K562 (cell line): ENCODE measurements around the gene PKD1L1. TPM values are rescaled to one million over a fixed set of nuclear protein-coding genes. Genes with fewer than 3 reads are reported as not detected.
A peak's percentile ranks its signal among the peaks of the same experiment; 100 is the strongest.

ENCODE experiments used
- ATAC-seq: fragments of 200-7000 bp; cut with Tn5 transposase; 3 replicates; pipeline ENCODE4 v1.9.1; 2020; ENCODE audit warnings: moderate library complexity
- BruUV-seq: library from RNA; stranded (reverse); fragments of 400-500 nt; replicated peaks from 2 replicates; lab custom pipeline; 2021; lab: Mats Ljungman, UMichigan
- CTCF ChIA-PET: fragments of 300-600 bp; formaldehyde crosslinking; extraction: SDS; loops from one replicate; lab custom pipeline; 2021; ENCODE audit warnings: low intra/inter-chr PET ratio; lab: Yijun Ruan, JAX
- POLR2A ChIA-PET: fragments of 300-600, 350-650 bp; sonication (Branson Sonifier 250); formaldehyde crosslinking; extraction: SDS; loops from one replicate; lab custom pipeline; 2021; ENCODE audit warnings: antibody characterized with exemption, inconsistent platforms; lab: Yijun Ruan, JAX
- DNase-seq, 4 experiments: peaks; one replicate each; pipeline versions ENCODE4 v3.0.0 to v3.0.0-alpha.2; 2011 to 2018; ENCODE audit warnings: low spot score in 3 of 4, mixed read lengths in 3 of 4; ENCODE audit errors: extremely low read depth in 1 of 4
- FAIRE-seq: peaks from 2 replicates; lab custom pipeline; 2011; peaks lifted over from hg19 to GRCh38; lab: Jason Lieb, UNC
- H2AFZ ChIP-seq: 2 replicates; pipeline ENCODE4 v1.6.0; 2011; ENCODE audit warnings: low read depth, low read length, control low read depth, inconsistent platforms
- H3K27ac ChIP-seq: fragments of 200-600 bp; 3 replicates; pipeline ENCODE4 v1.8.0; 2011; ENCODE audit warnings: low read depth, mild to moderate bottlenecking, control low read depth, inconsistent platforms, low read length, moderate library complexity, mixed read lengths; ENCODE audit errors: extremely low read depth
- H3K27me3 ChIP-seq, 2 experiments: fragments of 300-600 bp in 1 of 2; 2 replicates in 1 of 2; 3 replicates in 1 of 2; pipeline versions ENCODE4 v1.6.0 to v1.8.0; 2011; ENCODE audit warnings: inconsistent platforms in 2 of 2, low read length in 2 of 2, mild to moderate bottlenecking in 1 of 2, mixed read lengths in 1 of 2, moderate library complexity in 1 of 2; ENCODE audit not compliant: control insufficient read depth in 2 of 2, insufficient read depth in 2 of 2
- H3K36me3 ChIP-seq: fragments of 300-600 bp; 3 replicates; pipeline ENCODE4 v1.8.0; 2011; ENCODE audit warnings: mild to moderate bottlenecking, low read length, inconsistent platforms; ENCODE audit not compliant: control insufficient read depth, insufficient read depth
- H3K4me1 ChIP-seq, 2 experiments: fragments of 200-600 bp in 1 of 2; replicated peaks in 1 of 2; 2 replicates in 1 of 2; 3 replicates in 1 of 2; pipeline versions ENCODE4 v1.5.1 to v1.8.0; 2011; ENCODE audit warnings: inconsistent platforms in 2 of 2, low read length in 2 of 2, mild to moderate bottlenecking in 1 of 2, mixed read lengths in 1 of 2, moderate library complexity in 1 of 2; ENCODE audit not compliant: control insufficient read depth in 2 of 2, insufficient read depth in 2 of 2
- H3K4me2 ChIP-seq: 2 replicates; pipeline ENCODE4 v1.6.1; 2011; ENCODE audit warnings: low read length, control low read depth, inconsistent platforms, mixed read lengths; ENCODE audit not compliant: insufficient read depth
- H3K4me3 ChIP-seq: fragments of 200-600 bp; sonication (generic), shearing (Covaris generic); 2 replicates; pipeline ENCODE4 v1.5.1; 2016; ENCODE audit warnings: control low read depth, inconsistent platforms
- H3K79me2 ChIP-seq: fragments of 200-600 bp; 3 replicates; pipeline ENCODE4 v1.8.0; 2011; ENCODE audit warnings: low read length, inconsistent platforms; ENCODE audit not compliant: control insufficient read depth, insufficient read depth
- H3K9ac ChIP-seq, 2 experiments: 2 replicates each; pipeline versions ENCODE4 v1.6.0 to v1.6.1; 2011; ENCODE audit warnings: low read depth in 2 of 2, low read length in 2 of 2, control low read depth in 1 of 2, inconsistent platforms in 1 of 2, mild to moderate bottlenecking in 1 of 2, mixed read lengths in 1 of 2; ENCODE audit not compliant: insufficient read depth in 1 of 2
- H3K9me1 ChIP-seq: one replicate; pipeline ENCODE4 v1.6.0; 2011; ENCODE audit warnings: inconsistent platforms, mild to moderate bottlenecking, low read length, moderate library complexity; ENCODE audit not compliant: control insufficient read depth, insufficient read depth
- H3K9me3 ChIP-seq: replicated peaks from 2 replicates; pipeline ENCODE4 v1.5.1; 2011; ENCODE audit warnings: low read depth, low read length, inconsistent platforms; ENCODE audit not compliant: control insufficient read depth, insufficient read depth
- H4K20me1 ChIP-seq: replicated peaks from 2 replicates; pipeline ENCODE4 v1.6.1; 2011; ENCODE audit warnings: low read length, inconsistent platforms, mixed read lengths; ENCODE audit not compliant: control insufficient read depth, insufficient read depth
- CBFA2T3 ChIP-seq: fragments of 450-650 bp; IDR thresholded peaks from 2 replicates; pipeline ENCODE4 v1.6.1; 2017
- DACH1 ChIP-seq: fragments of 450-650 bp; IDR thresholded peaks from 2 replicates; pipeline ENCODE4 v1.6.1; 2018; ENCODE audit not compliant: partially characterized antibody
- GATA2 ChIP-seq: sonication (generic); formaldehyde crosslinking; IDR thresholded peaks from 2 replicates; pipeline ENCODE4 v1.4.0; 2020; ENCODE audit warnings: mild to moderate bottlenecking, missing genetic modification reagents
- MIER1 ChIP-seq: fragments of 450-650 bp; IDR thresholded peaks from 2 replicates; pipeline ENCODE4 v1.6.1; 2016; ENCODE audit warnings: antibody characterized with exemption, mild to moderate bottlenecking, low read depth
- RFX5 ChIP-seq: IDR thresholded peaks from 2 replicates; pipeline ENCODE4 v1.6.1; 2011; ENCODE audit warnings: low read depth, mild to moderate bottlenecking, improper control_type of control experiment, low read length
- TAL1 ChIP-seq: fragments of 450-650 bp; IDR thresholded peaks from 2 replicates; pipeline ENCODE4 v1.6.1; 2016; ENCODE audit warnings: mild to moderate bottlenecking
- TEAD1 ChIP-seq, 2 experiments: fragments of 450-650 bp in 1 of 2; sonication (generic) in 1 of 2; formaldehyde crosslinking; IDR thresholded peaks; 2 replicates each; pipeline versions ENCODE4 v1.4.0 to v1.8.0; 2020 to 2022; ENCODE audit warnings: mild to moderate bottlenecking in 2 of 2, missing genetic modification reagents in 1 of 2
- YY1 ChIP-seq, 3 experiments: IDR thresholded peaks; 2 replicates each; pipeline ENCODE4 v1.6.1; 2011; ENCODE audit warnings: low read length in 2 of 3, mild to moderate bottlenecking in 2 of 3, moderate library complexity in 2 of 3, borderline replicate concordance in 1 of 3, control low read depth in 1 of 3, low read depth in 1 of 3; ENCODE audit not compliant: insufficient read depth in 3 of 3, insufficient replicate concordance in 2 of 3, control insufficient read depth in 1 of 3, insufficient read length in 1 of 3; ENCODE audit errors: extremely low read depth in 1 of 3
- ZNF184 ChIP-seq: sonication (generic); formaldehyde crosslinking; IDR thresholded peaks from 2 replicates; pipeline ENCODE4 v1.5.0; 2020; ENCODE audit warnings: missing genetic modification reagents
- ZNF24 ChIP-seq: fragments of 450-650 bp; IDR thresholded peaks from 2 replicates; pipeline ENCODE4 v1.6.1; 2016
- ZNF324 ChIP-seq: fragments of 250-450 bp; sonication (Bioruptor Pico); IDR thresholded peaks from 2 replicates; pipeline ENCODE4 v1.4.0; 2020; ENCODE audit warnings: mild to moderate bottlenecking
- WGBS: fragments of 100-300 bp; shearing (Covaris generic); methylation state at CpG from one replicate; pipeline ENCODE4 v1.1.6; 2016; ENCODE audit warnings: low coverage, mixed read lengths; ENCODE audit not compliant: insufficient coverage; ENCODE audit errors: missing lambda C conversion rate; 5-methylcytosine and 5-hydroxymethylcytosine counted together
- in situ Hi-C: fragments of 300-500 bp; cut with MboI; formaldehyde crosslinking; loops from 4 replicates; pipeline ENCODE4 v1.15.0; 2018; ENCODE audit warnings: inconsistent platforms, mixed read lengths
- intact Hi-C: fragments of 100-400 bp; cut with micrococcal nuclease; formaldehyde crosslinking; loops from 2 replicates; pipeline ENCODE4 v1.14.2; 2022
- polyA plus RNA-seq, 8 experiments: library from polyadenylated mRNA; depleted of rRNA in 4 of 8; stranded (reverse) in 5 of 8; unstranded in 3 of 8; fragments of >200 nt; fragmentation: Nextera tagmentation in 2 of 8; fragmentation: Illumina TruSeq in 1 of 8; extraction: Ambion mirVana in 2 of 8; extraction: Trizol in 1 of 8; gene quantifications; 2 replicates each; pipeline versions ENCODE4 v1.2.1 to v1.2.3, GENCODE V29; 2011 to 2014; ENCODE audit warnings: inconsistent platforms in 1 of 8, missing spikeins in 1 of 8
- total RNA-seq, 7 experiments: library from RNA; depleted of rRNA in 6 of 7; stranded (reverse); fragments of >200 nt in 6 of 7; fragmentation: Illumina TruSeq in 2 of 7; extraction: Trizol in 2 of 7; gene quantifications; 2 replicates each; pipeline versions ENCODE4 v1.2.1 to v1.2.3, GENCODE V29; 2011 to 2021; ENCODE audit warnings: low replicate concordance in 1 of 7

PKD1L1 gene
- total and polyA plus RNA-seq, 9 of the 15 experiments (the other 6 are each of a cell fraction or from before 2014, with no cell fraction given) = 0.01 to 0.02 TPM; not detected in 7

GRCh38 chr7:47979145-47979831, 31.0 kb upstream of the PKD1L1 start, which contains the start of gene HUS1 (continued):
- peak; percentile 36 to 87 (median 82) for TF ChIP-seq YY1 (IDR thresholded peaks at IDR 0.05; ENCODE audit: borderline replicate concordance in 1 of 3, control insufficient read depth in 1 of 3, extremely low read depth in 1 of 3, insufficient read depth in 3 of 3, insufficient read length in 1 of 3, insufficient replicate concordance in 2 of 3, low read depth in 1 of 3, low read length in 2 of 3)
- no peak for TF ChIP-seq GATA2 (CRISPR knock-in tag)
- TF ChIP-seq RFX5 = no peak
- TF ChIP-seq ZNF184 = no peak
- peak; percentile 66 for TF ChIP-seq MIER1

DNA sequence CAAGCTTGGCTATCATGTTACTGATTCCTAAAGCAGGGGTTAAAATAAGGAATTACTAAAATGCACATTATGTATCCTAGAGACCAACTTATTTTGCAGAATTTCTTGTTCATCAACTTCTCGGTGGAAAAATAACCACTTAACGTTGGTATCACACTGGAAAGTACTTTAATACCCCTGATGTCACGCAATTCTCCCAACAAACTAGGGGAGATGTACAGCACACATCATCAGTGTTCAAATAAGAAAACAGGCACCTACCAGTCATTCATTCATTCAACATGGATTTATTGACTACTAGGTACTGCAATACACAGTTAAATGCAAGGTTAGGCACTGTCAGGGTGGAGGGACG, 30.5 kb upstream of the PKD1L1 start:
- Histone ChIP-seq H3K9me3 (no peaks in the 10 kb centered on the region), H2AFZ (peak overlapping the region; percentile 86), H3K4me2 (peak overlapping the region; percentile 98), H3K79me2 (peaks cover 16% of the 10 kb centered on the region), H3K27ac (peak overlapping the region; percentile 82), H3K9me1 (no peaks in the 10 kb centered on the region), H4K20me1 (no peaks in the 10 kb centered on the region), H3K27me3 (no peaks in the 10 kb centered on the region), H3K36me3 (peaks cover 46% of the 10 kb centered on the region), H3K9ac (peak overlapping the region; percentile 77 to 85; a peak in 3 of 4 replicates), H3K4me1 (peaks cover 5 to 6% of the 10 kb centered on the region in 2 experiments; a peak in 4 of 5 replicates), H3K4me3 (peak overlapping the region; percentile 53)
- POLR2A ChIA-PET = interaction anchor here (0.6 to 0.9 kb wide), 3 partner anchors 10 to 110 kb away, joined by 3 to 4 read pairs (median 4); no protein-coding TSS in a partner anchor
- in situ Hi-C loops (no loop called here), intact Hi-C loops (loop anchor here (2.0 kb wide), 1 partner anchor 110 kb away; the partner anchor contains the start of gene UPP1)
- TSS peak; percentile 69 for BruUV-seq
- 0% methylated on average over 4 of the region's 4 CpGs for whole genome bisulfite sequencing
- CTCF ChIA-PET = no interaction called here
- FAIRE-seq (no peak), ATAC-seq (no peak), DNase-seq (no peak)
- TF ChIP-seq ZNF24 (peak; percentile 80), CBFA2T3 (0 out of 2 replicates have a peak, but pooled peaks have one; percentile 29), DACH1 (no peak), TEAD1 (CRISPR knock-in tag; IDR thresholded peaks at IDR 0.05) (peak in 1 of 2 experiments; percentile 43; a peak in 1 of 4 replicates), ZNF324 (CRISPR knock-in tag) (0 out of 2 replicates have a peak, but pooled peaks have one; percentile 23), TAL1 (peak; percentile 17; the same call in 1 of the 2 replicates)
